HG02571 (cell line): ENCODE data around the gene SRCAP.
"Not testable (repeated sequence)": the region's sequence is repeated elsewhere in the genome, so short reads cannot be mapped to it uniquely, and the experiment has no call there.

ENCODE experiments used
- ATAC-seq: cut with Tn5 transposase; IDR thresholded peaks from one replicate; pipeline ENCODE4 v1.9.1; 2021; ENCODE audit warnings: mild to moderate bottlenecking, moderate library complexity; ENCODE audit not compliant: unreplicated experiment

The SRCAP gene

DNA sequence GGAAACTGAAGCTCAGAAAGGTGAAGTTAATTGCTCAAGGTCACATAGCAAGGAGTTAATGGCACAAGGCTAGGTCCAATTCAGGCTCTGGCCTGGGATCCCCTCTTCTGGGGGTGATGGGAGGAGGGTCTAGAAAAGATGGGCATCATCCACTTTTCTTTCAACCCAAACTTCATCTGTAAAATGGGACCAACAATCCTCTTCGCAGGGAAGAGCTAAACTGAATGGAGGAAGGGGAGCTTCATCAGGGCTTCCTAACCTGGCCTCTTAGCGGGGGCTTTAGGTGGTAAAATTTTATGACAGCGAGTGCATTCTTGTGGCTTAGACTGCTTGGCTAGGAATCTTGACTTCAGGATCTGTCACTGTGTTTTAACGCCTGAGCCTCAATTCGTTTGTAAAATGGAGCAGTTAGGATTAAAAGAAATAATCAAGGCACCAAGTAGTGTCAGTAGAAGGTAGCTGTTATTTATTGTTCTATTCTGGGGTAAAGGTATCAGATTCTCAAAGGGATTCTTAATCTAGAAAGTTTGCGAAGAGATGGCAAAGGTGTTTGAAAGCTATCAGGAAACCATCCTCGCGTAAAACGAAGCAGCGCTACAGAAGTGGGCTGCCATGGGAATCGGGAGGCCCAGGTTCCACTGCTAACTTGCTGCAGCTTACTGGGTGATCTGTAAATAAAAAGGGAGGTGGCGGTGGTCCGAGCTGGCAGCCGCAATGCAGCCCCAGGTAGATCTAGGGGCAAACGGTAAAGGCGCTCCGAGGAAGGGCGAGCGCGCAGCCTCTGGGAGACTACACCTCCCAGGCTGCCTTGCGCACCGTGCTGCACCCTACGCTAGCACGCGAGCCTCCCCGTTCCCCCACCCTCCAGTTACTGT lies 1.5 kb upstream of the SRCAP start:
- ATAC-seq, result no peak

DNA sequence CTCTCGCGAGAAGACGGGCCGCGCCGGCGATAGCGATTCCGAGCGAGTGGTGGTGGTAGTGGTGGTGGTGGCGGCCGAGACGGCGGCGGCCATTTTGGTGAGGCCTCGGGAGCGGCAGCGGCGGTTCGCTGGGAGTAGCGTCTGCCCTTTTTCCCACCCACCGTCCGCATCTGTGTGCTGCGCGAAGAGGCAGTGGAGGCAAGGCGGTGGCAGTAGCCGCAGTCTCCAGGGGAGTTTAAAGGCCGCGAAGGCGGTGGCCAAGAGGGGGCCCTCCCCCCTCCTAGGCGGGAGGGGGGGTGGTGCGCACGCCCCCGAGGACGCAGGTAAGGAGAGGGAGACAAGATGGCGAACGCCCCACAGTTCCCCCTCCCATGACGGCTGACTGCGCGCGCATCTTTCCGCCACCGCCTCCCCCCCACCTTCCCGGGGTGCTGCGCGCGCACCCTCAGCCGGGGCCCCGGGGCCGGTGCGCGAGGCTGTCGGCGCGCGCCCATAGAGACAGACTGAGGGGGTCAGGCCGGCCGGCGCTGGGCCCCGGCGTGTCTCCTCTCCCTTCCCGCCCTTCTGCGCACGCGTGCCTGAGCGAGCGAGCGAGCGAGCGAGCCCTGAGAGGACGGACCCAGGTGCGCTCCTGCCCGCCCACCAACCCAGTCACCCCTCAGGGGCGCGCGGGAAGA lies 694 bp upstream of the SRCAP start:
- peak; percentile 79 for ATAC-seq

GRCh38 chr16:30699615-30700099 lies 686 bp downstream of the SRCAP start:
- ATAC-seq, result no peak

GRCh38 chr16:30700491-30700890 lies 1.5 kb downstream of the SRCAP start:
- ATAC-seq, result no peak

DNA sequence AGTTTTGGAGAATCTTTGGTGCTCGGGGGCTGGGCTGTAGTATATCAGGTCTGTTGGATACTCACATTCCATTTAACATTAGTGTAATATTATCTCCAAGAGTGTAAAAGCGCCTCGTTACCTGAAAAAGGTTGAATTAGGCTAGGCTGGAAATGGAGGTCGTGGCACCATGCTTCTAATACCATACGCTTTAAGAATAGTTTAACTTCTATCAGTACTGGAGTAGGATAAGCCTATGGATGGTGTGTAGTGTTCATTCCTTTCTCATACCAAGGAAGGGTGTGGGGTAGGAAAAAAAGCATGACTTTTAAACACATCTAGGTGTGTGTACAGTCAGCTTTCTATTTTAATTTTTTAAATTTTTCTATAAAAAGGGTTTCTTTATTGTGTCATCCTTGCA lies 2.0 kb downstream of the SRCAP start:
- ATAC-seq, result no peak

DNA sequence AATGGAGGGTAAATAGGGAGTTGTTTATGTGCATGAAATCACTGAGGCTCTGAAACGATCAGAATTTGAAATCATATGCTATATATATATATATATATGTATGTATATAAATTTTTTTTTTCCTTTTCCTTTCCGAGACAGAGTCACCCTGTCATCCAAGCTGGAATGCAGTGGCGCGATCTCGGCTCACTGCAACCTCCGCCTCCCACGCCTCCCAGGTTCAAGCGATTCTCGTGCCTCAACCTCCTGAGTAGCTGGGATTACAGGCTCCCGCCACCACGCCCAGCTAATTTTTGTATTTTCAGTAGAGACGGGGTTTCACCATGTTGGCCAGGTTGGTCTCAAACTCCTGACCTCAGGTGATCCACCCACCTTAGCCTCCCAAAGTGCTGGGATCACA lies 4.1 kb downstream of the SRCAP start:
- ATAC-seq, result not testable (repeated sequence)

DNA sequence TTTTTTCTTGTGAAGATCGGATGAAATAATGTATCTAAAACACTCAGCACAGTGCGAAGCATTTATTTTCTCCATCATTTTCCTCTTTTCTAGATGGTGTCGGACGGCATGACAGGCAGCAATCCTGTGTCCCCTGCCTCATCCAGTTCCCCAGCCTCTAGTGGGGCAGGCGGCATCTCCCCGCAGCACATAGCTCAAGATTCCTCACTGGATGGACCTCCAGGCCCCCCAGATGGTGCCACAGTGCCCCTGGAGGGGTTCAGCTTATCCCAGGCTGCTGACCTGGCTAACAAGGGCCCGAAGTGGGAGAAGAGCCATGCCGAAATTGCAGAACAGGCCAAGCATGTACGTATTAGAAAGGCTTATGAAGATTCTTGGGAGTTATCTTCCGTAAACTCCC lies 5.0 kb downstream of the SRCAP start:
- no peak for ATAC-seq

DNA sequence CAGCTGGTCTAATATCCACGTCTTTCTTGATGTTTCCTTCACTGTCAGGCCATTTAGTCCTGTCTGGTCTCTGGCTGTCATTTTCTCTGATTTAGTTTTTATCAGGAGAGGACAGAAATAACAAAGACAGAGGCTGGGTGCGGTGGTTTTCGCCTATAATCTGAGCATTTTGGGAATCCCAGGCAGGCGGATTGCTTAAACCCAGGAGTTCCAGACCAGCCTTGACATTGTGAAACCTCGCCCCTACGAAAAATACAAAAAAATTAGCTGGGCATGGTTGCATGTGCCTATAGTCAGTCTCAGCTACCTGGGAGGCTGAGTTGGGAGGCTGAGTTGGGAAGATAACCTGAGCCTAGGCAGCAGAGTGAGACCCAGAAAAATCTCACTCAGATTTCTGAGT lies 7.1 kb downstream of the SRCAP start:
- ATAC-seq, result no peak

GRCh38 chr16:30710971-30711370 lies 12.0 kb downstream of the SRCAP start:
- no peak for ATAC-seq

DNA sequence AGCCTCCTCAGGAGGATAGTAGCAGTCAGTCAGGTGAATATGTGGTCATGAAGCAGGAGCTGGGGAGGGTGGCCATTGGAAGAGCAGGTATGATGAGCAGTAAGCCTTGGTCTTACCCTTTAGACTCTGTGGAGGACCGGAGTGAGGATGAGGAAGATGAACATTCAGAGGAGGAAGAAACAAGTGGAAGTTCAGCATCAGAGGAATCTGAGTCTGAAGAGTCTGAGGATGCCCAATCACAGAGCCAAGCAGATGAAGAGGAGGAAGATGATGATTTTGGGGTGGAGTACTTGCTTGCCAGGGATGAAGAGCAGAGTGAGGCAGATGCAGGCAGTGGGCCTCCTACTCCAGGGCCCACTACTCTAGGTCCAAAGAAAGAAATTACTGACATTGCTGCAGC lies 12.7 kb downstream of the SRCAP start:
- ATAC-seq, result no peak

DNA sequence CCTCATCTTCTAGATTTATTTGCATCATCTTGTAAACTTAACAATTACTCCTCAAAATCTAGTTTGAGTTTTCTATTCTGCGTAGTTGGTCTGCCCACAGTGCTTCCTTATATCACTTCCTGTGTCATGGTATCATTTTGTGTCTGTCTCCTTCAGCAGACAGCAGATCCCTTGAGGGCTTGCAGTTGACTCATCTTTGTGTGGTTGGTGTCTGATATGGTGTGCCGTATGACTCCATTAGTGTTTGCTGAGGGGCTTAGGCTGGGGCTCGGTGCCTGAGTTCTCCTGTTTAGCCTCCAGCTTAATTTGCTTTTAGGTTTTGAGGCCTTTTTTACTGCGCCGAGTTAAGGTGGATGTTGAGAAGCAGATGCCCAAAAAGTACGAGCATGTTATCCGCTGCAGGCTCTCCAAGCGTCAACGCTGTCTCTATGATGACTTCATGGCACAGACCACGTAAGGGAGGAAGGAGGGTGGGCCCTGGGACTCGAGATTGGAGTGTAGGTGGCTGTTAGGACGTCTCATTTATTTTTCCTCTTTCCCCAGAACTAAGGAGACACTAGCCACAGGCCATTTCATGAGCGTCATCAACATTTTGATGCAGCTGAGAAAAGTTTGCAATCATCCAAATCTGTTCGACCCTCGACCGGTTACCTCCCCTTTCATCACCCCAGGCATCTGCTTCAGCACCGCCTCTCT lies 16.9 kb downstream of the SRCAP start:
- no peak for ATAC-seq

- ATAC-seq, result no peak
Observed at GRCh38 chr16:30720086-30720485, 21.1 kb downstream of the SRCAP start.

GRCh38 chr16:30720694-30721093 lies 21.7 kb downstream of the SRCAP start:
- no peak for ATAC-seq

- no peak for ATAC-seq
Observed at GRCh38 chr16:30721167-30721566, 22.2 kb downstream of the SRCAP start.

DNA sequence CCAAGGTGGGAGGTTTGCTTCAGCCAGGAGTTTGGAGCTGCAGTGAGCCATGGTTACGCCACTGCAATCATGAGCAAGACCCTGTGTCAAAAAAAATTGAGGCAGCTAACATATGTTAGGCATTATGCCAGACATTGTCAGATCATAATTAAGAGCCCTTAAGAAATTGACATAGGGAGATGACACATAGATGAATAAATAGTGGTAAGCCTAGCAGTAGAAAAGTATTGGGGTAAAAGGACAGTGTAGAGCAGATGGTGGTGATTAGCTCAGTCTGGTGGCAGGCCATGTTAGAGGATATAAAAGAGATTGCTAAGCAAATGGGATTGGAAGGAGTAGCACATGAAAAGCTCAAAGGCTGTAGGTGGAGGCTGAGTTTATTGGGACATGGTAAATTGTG lies 22.6 kb downstream of the SRCAP start:
- ATAC-seq, result no peak

GRCh38 chr16:30722443-30722842 lies 23.5 kb downstream of the SRCAP start:
- ATAC-seq, result no peak

GRCh38 chr16:30722916-30723315 lies 23.9 kb downstream of the SRCAP start:
- ATAC-seq, result no peak

- ATAC-seq, result no peak
Observed at GRCh38 chr16:30723725-30724355, 24.9 kb downstream of the SRCAP start.

GRCh38 chr16:30724641-30725417 lies 25.9 kb downstream of the SRCAP start:
- ATAC-seq, result no peak

GRCh38 chr16:30725418-30725792 lies 26.4 kb downstream of the SRCAP start:
- no peak for ATAC-seq
